GM23338 (cell line): ENCODE results near the gene MKNK2.

ENCODE experiments used
- CREB1 ChIP-seq: fragments of 250-450 bp; sonication (Bioruptor Pico); IDR thresholded peaks from 2 replicates; pipeline ENCODE4 v1.5.0; 2020; ENCODE audit warnings: low read depth, mild to moderate bottlenecking, moderate library complexity
- EZH2phosphoT487 ChIP-seq: fragments of 200-600 bp; sonication (generic); IDR thresholded peaks from one replicate; pipeline ENCODE4 v1.8.1; 2018; ENCODE audit warnings: antibody characterized with exemption; ENCODE audit not compliant: unreplicated experiment
- JUNB ChIP-seq: IDR thresholded peaks from one replicate; pipeline ENCODE4 v1.6.1; 2016; ENCODE audit warnings: antibody characterized with exemption; ENCODE audit not compliant: unreplicated experiment
- POLR2AphosphoS5 ChIP-seq: IDR thresholded peaks from 2 replicates; pipeline ENCODE4 v1.6.1; 2016; ENCODE audit warnings: antibody characterized with exemption, low read depth
- ZNF114 ChIP-seq: fragments of 250-450 bp; sonication (Bioruptor Pico); IDR thresholded peaks from 2 replicates; pipeline ENCODE4 v1.5.0; 2020; ENCODE audit warnings: mild to moderate bottlenecking, moderate library complexity
- TF ChIP-seq, protein P1 (sequence below), 2 experiments: fragments of 200-600 bp in 1 of 2; sonication (generic) in 1 of 2; conservative IDR thresholded peaks; 2 replicates each; pipeline versions ENCODE4 v1.5.1 to v1.6.1; 2016 to 2017; ENCODE audit warnings: antibody characterized with exemption in 2 of 2, low read depth in 2 of 2, mild to moderate bottlenecking in 2 of 2, moderate library complexity in 1 of 2
- TF ChIP-seq, protein P2 (sequence below): IDR thresholded peaks from one replicate; pipeline ENCODE4 v1.6.1; 2018; ENCODE audit warnings: antibody characterized with exemption; ENCODE audit not compliant: unreplicated experiment

DNA sequence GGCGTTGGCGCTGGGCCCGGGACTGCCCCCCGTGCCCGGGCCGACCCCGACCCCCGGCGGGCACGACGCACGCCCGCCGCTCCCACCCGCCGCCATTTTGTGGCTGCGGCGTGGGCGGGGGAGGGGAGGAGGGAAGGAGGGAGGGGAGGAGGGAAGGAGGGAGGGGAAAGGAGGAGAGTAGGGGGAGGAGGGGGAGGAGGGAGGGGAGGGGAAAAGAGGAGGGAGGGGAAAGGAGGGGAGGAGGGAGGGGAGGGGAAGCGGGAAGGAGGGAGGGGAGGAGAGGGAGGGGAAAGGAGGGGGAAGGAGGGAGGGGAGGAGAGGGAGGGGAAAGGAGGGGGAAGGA, 35.5 kb downstream of the MKNK2 start, which contains the start of gene BTBD2:
- TF ChIP-seq, protein P1, sequence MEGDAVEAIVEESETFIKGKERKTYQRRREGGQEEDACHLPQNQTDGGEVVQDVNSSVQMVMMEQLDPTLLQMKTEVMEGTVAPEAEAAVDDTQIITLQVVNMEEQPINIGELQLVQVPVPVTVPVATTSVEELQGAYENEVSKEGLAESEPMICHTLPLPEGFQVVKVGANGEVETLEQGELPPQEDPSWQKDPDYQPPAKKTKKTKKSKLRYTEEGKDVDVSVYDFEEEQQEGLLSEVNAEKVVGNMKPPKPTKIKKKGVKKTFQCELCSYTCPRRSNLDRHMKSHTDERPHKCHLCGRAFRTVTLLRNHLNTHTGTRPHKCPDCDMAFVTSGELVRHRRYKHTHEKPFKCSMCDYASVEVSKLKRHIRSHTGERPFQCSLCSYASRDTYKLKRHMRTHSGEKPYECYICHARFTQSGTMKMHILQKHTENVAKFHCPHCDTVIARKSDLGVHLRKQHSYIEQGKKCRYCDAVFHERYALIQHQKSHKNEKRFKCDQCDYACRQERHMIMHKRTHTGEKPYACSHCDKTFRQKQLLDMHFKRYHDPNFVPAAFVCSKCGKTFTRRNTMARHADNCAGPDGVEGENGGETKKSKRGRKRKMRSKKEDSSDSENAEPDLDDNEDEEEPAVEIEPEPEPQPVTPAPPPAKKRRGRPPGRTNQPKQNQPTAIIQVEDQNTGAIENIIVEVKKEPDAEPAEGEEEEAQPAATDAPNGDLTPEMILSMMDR (conservative IDR thresholded peaks at IDR 0.05; ENCODE audit: low read depth in 2 of 2): no peak
- TF ChIP-seq, protein P2, sequence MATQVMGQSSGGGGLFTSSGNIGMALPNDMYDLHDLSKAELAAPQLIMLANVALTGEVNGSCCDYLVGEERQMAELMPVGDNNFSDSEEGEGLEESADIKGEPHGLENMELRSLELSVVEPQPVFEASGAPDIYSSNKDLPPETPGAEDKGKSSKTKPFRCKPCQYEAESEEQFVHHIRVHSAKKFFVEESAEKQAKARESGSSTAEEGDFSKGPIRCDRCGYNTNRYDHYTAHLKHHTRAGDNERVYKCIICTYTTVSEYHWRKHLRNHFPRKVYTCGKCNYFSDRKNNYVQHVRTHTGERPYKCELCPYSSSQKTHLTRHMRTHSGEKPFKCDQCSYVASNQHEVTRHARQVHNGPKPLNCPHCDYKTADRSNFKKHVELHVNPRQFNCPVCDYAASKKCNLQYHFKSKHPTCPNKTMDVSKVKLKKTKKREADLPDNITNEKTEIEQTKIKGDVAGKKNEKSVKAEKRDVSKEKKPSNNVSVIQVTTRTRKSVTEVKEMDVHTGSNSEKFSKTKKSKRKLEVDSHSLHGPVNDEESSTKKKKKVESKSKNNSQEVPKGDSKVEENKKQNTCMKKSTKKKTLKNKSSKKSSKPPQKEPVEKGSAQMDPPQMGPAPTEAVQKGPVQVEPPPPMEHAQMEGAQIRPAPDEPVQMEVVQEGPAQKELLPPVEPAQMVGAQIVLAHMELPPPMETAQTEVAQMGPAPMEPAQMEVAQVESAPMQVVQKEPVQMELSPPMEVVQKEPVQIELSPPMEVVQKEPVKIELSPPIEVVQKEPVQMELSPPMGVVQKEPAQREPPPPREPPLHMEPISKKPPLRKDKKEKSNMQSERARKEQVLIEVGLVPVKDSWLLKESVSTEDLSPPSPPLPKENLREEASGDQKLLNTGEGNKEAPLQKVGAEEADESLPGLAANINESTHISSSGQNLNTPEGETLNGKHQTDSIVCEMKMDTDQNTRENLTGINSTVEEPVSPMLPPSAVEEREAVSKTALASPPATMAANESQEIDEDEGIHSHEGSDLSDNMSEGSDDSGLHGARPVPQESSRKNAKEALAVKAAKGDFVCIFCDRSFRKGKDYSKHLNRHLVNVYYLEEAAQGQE: no peak
- TF ChIP-seq ZNF114 (CRISPR knock-in tag): no peak
- TF ChIP-seq EZH2phosphoT487: no peak
- TF ChIP-seq POLR2AphosphoS5: 0 out of 2 replicates have a peak, but pooled peaks have one; percentile 33
- no peak for TF ChIP-seq CREB1
- no peak for TF ChIP-seq JUNB
